Keratinocyte (primary cell): ENCODE data around the gene PLEKHM1. TPM values are rescaled to one million over a fixed set of nuclear protein-coding genes. Genes with fewer than 3 reads are reported as not detected.

Experiments used
- DNase-seq: peaks from one replicate; pipeline ENCODE4 v3.0.0-alpha.2; 2011; ENCODE audit warnings: low read depth, missing footprints, low spot score
- FAIRE-seq: peaks from 2 replicates; lab custom pipeline; 2011; peaks lifted over from hg19 to GRCh38; lab: Jason Lieb, UNC
- H2AFZ ChIP-seq: 2 replicates; pipeline ENCODE4 v1.6.0; 2012; ENCODE audit warnings: low read length, control low read depth, inconsistent platforms; ENCODE audit not compliant: control insufficient read depth
- H3K27ac ChIP-seq: 2 replicates; pipeline ENCODE4 v1.5.1; 2011; ENCODE audit warnings: low read length; ENCODE audit not compliant: control insufficient read depth, insufficient read depth
- H3K27me3 ChIP-seq: 3 replicates; pipeline ENCODE4 v1.6.0; 2011; ENCODE audit warnings: low read length; ENCODE audit not compliant: control insufficient read depth, insufficient read depth; ENCODE audit errors: extremely low read depth
- H3K36me3 ChIP-seq, 2 experiments: 2 replicates in 1 of 2; 3 replicates in 1 of 2; pipeline ENCODE4 v1.5.1; 2011; ENCODE audit warnings: low read length in 2 of 2, mild to moderate bottlenecking in 1 of 2; ENCODE audit not compliant: control insufficient read depth in 2 of 2, insufficient read depth in 2 of 2; ENCODE audit errors: extremely low read depth in 1 of 2
- H3K4me1 ChIP-seq: 3 replicates; pipeline ENCODE4 v1.5.1; 2011; ENCODE audit warnings: low read length; ENCODE audit not compliant: control insufficient read depth, insufficient read depth; ENCODE audit errors: extremely low read depth
- H3K4me2 ChIP-seq: 3 replicates; pipeline ENCODE4 v1.6.0; 2011; ENCODE audit warnings: low read depth, low read length; ENCODE audit not compliant: control insufficient read depth, insufficient read depth; ENCODE audit errors: extremely low read depth
- H3K4me3 ChIP-seq, 3 experiments: fragments of 200-600 bp in 1 of 3; sonication (generic) in 1 of 3; 2 replicates in 2 of 3; 3 replicates in 1 of 3; pipeline ENCODE4 v1.5.1; 2011 to 2016; ENCODE audit warnings: low read length in 3 of 3, mild to moderate bottlenecking in 3 of 3, control low read depth in 2 of 3, inconsistent platforms in 1 of 3, low read depth in 1 of 3, mixed read lengths in 1 of 3, mixed run types in 1 of 3, moderate library complexity in 1 of 3; ENCODE audit not compliant: control insufficient read depth in 2 of 3, insufficient read depth in 2 of 3; ENCODE audit errors: extremely low read depth in 1 of 3
- H3K79me2 ChIP-seq: 2 replicates; pipeline ENCODE4 v1.6.0; 2012; ENCODE audit warnings: low read length; ENCODE audit not compliant: control insufficient read depth, insufficient read depth
- H3K9ac ChIP-seq: 3 replicates; pipeline ENCODE4 v1.6.0; 2011; ENCODE audit warnings: low read length; ENCODE audit not compliant: control insufficient read depth, insufficient read depth; ENCODE audit errors: extremely low read depth
- H3K9me1 ChIP-seq: 3 replicates; pipeline ENCODE4 v1.6.0; 2011; ENCODE audit warnings: low read length; ENCODE audit not compliant: control insufficient read depth, insufficient read depth; ENCODE audit errors: extremely low read depth
- H3K9me3 ChIP-seq: 2 replicates; pipeline ENCODE4 v1.5.1; 2012; ENCODE audit warnings: low read depth, low read length; ENCODE audit not compliant: control insufficient read depth
- H4K20me1 ChIP-seq: 3 replicates; pipeline ENCODE4 v1.6.0; 2011; ENCODE audit warnings: low read length; ENCODE audit not compliant: control insufficient read depth, insufficient read depth; ENCODE audit errors: extremely low read depth
- EZH2 ChIP-seq: IDR thresholded peaks from one replicate; pipeline ENCODE4 v1.6.1; 2012; ENCODE audit warnings: inconsistent platforms, mild to moderate bottlenecking, low read length, moderate library complexity
- dilution Hi-C: fragments of 300-500 bp; cut with MboI; formaldehyde crosslinking; loops from one replicate; pipeline ENCODE4 v1.7.0; 2020; ENCODE audit warnings: low sequenced_read_pairs; ENCODE audit not compliant: extremely low pct_ligation_motif_present
- polyA plus RNA-seq, 5 experiments: library from polyadenylated mRNA; depleted of rRNA in 3 of 5; stranded (reverse) in 3 of 5; stranded (forward) in 1 of 5; unstranded in 1 of 5; fragments of >200 nt; gene quantifications; 1 replicate in 1 of 5; 2 replicates in 3 of 5; 3 replicates in 1 of 5; pipeline versions ENCODE4 v1.2.1 to v1.2.3, GENCODE V29; 2011 to 2012; ENCODE audit warnings: missing spikeins in 2 of 5, low read depth in 1 of 5, low replicate concordance in 1 of 5
- TF ChIP-seq, protein P1 (sequence below), 3 experiments: IDR thresholded peaks in 1 of 3; conservative IDR thresholded peaks in 1 of 3; optimal IDR thresholded peaks in 1 of 3; 2 replicates in 2 of 3; 3 replicates in 1 of 3; pipeline versions ENCODE3 to v1.5.1; 2011; ENCODE audit warnings: low read length in 3 of 3, mild to moderate bottlenecking in 3 of 3, moderate library complexity in 2 of 3, control low read depth in 1 of 3, inconsistent platforms in 1 of 3; ENCODE audit not compliant: insufficient read depth in 2 of 3; ENCODE audit errors: extremely low read depth in 1 of 3

The PLEKHM1 gene
- polyA plus RNA-seq, 1 donor (not counting 4 experiments of a cell fraction or from before 2014, with no cell fraction given) = 33.0 TPM

DNA sequence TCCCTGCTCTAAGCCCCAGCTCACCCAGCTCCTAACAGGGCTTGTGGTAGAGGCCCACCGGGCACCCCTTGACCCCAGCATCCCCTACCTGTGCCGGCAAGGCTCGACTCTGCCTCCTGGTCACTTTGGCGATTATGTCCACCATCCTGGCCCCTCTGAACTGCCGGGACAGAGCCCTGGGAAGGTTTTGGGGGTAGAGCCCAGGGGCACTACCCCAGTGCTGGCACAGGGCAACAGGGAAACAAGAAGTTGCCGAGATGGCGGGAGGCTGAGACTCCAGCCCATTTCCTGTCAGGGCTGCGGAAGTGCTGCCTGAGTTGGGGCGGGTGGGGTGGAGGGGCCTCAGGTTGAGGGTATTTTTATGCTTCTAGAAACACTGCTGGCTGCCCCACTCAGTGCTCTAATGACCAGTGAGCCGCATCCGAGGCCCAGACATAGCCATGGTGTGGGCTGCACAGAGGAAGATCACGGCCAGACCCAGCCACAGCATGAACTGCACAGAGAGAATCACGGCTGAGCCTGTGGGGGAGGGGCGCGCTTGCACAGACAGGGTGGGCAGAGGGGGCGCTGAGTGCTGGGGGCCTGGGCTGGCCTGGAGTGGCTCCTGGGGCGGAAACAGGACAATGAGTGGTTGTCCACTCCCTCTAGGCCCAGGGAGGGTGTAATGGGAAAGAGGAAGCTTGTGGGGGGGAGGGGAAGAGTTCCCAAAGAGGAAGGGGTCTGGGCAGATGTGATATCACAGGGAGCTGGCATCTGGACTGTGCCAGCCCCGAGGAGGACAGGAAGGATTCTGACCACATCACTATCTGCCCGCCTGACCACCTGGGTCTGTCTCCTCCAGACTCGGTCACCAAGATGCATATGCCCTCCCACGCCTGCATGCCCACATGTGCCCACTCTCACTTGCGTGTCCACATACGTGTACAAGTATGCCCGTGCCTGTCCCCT is 80.1 kb downstream of the PLEKHM1 start:
- TF ChIP-seq, protein P1, sequence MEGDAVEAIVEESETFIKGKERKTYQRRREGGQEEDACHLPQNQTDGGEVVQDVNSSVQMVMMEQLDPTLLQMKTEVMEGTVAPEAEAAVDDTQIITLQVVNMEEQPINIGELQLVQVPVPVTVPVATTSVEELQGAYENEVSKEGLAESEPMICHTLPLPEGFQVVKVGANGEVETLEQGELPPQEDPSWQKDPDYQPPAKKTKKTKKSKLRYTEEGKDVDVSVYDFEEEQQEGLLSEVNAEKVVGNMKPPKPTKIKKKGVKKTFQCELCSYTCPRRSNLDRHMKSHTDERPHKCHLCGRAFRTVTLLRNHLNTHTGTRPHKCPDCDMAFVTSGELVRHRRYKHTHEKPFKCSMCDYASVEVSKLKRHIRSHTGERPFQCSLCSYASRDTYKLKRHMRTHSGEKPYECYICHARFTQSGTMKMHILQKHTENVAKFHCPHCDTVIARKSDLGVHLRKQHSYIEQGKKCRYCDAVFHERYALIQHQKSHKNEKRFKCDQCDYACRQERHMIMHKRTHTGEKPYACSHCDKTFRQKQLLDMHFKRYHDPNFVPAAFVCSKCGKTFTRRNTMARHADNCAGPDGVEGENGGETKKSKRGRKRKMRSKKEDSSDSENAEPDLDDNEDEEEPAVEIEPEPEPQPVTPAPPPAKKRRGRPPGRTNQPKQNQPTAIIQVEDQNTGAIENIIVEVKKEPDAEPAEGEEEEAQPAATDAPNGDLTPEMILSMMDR (optimal IDR thresholded peaks at IDR 0.05 in 1 of 3, IDR thresholded peaks at IDR 0.05 in 1 of 3, conservative IDR thresholded peaks at IDR 0.05 in 1 of 3; ENCODE audit: extremely low read depth in 1 of 3, insufficient read depth in 2 of 3, low read length in 3 of 3) = no peak
- no peak for TF ChIP-seq EZH2
- no peak overlapping the region for H3K4me2 ChIP-seq
- dilution Hi-C loops = no loop called here
- no peak for DNase-seq
- peaks cover 2% of the 10 kb centered on the region for H4K20me1 ChIP-seq
- H3K4me1 ChIP-seq = no peaks in the 10 kb centered on the region
- FAIRE-seq = no peak
- H3K4me3 ChIP-seq = no peak overlapping the region
- no peaks in the 10 kb centered on the region for H3K9me1 ChIP-seq
- H3K79me2 ChIP-seq = peaks cover 3% of the 10 kb centered on the region
- H2AFZ ChIP-seq = no peak overlapping the region
- no peaks in the 10 kb centered on the region for H3K9me3 ChIP-seq
- H3K27ac ChIP-seq = no peak overlapping the region
- H3K36me3 ChIP-seq = peaks cover 0 to 8% of the 10 kb centered on the region in 2 experiments
- H3K9ac ChIP-seq = no peak overlapping the region
- no peaks in the 10 kb centered on the region for H3K27me3 ChIP-seq

DNA sequence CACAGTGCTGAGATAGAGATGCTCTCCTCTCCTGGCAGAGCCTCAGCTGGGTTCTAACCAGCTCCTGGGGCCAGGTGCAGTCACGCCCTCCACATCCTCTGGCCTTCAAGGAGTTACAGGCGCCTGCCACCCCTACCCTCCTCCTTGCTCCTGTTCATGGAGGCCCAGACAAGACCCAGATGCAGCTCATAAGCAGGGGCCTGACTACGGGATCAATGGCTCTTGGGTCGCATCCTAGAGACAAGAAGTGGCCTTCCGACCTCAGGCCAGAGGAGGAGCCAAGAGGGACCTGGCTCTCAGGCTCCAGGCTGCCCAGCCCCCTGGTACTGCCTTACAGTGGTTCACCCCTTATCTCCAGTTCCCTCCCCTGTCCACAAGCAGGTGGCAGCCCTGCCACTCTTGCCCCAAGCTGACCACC is 80.9 kb downstream of the PLEKHM1 start:
- Histone ChIP-seq H3K9ac (no peak overlapping the region), H3K9me3 (no peaks in the 10 kb centered on the region), H3K4me2 (no peak overlapping the region), H3K27me3 (no peaks in the 10 kb centered on the region), H3K79me2 (peaks cover 3% of the 10 kb centered on the region), H2AFZ (no peak overlapping the region), H3K4me1 (no peaks in the 10 kb centered on the region), H3K4me3 (no peak overlapping the region), H4K20me1 (peaks cover 2% of the 10 kb centered on the region), H3K36me3 (peaks cover 0 to 12% of the 10 kb centered on the region in 2 experiments), H3K27ac (no peak overlapping the region), H3K9me1 (no peaks in the 10 kb centered on the region)
- no peak for FAIRE-seq
- TF ChIP-seq, protein P1 (optimal IDR thresholded peaks at IDR 0.05 in 1 of 3, IDR thresholded peaks at IDR 0.05 in 1 of 3, conservative IDR thresholded peaks at IDR 0.05 in 1 of 3; ENCODE audit: extremely low read depth in 1 of 3, insufficient read depth in 2 of 3, low read length in 3 of 3) = no peak
- DNase-seq = no peak
- dilution Hi-C loops = no loop called here
